ENCODE data around the gene MYRIP. TPM values are rescaled to one million over a fixed set of nuclear protein-coding genes. Genes with fewer than 3 reads are reported as not detected.

The MYRIP gene
- total and polyA plus RNA-seq, 8 donors, result 1.4 to 11.2 (median 7.8) TPM

DNA sequence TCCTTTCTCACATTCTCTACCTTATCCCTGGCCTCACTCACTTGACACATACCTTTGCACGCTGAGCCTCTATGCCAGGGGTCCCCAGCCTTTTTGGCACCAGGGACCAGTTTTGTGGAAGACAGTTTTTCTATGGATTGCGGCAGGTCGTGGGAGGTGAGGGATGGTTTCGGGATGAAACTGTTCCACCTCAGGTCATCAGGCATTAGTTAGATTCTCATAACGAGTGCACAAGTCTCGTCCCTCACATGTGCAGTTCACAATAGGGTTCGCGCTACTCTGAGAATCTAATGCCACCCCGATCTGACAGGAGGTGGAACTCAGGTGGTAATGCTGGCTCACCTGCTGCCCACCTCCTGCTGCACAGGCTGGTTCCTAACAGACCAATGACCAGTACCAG lies 387.6 kb downstream of the MYRIP start:
- H3K36me3 ChIP-seq, result no peaks in the 10 kb centered on the region
- no peak for ATAC-seq
- H3K27me3 ChIP-seq, result no peaks in the 10 kb centered on the region
- H3K4me3 ChIP-seq, result no peak overlapping the region
- no peak for FAIRE-seq
- intact Hi-C loops (cut with DNase I), result no loop called here
- no peaks in the 10 kb centered on the region for H3K9me3 ChIP-seq
- no peaks in the 10 kb centered on the region for H3K4me1 ChIP-seq
- no peak overlapping the region for H3K27ac ChIP-seq
- TF ChIP-seq, protein P1, sequence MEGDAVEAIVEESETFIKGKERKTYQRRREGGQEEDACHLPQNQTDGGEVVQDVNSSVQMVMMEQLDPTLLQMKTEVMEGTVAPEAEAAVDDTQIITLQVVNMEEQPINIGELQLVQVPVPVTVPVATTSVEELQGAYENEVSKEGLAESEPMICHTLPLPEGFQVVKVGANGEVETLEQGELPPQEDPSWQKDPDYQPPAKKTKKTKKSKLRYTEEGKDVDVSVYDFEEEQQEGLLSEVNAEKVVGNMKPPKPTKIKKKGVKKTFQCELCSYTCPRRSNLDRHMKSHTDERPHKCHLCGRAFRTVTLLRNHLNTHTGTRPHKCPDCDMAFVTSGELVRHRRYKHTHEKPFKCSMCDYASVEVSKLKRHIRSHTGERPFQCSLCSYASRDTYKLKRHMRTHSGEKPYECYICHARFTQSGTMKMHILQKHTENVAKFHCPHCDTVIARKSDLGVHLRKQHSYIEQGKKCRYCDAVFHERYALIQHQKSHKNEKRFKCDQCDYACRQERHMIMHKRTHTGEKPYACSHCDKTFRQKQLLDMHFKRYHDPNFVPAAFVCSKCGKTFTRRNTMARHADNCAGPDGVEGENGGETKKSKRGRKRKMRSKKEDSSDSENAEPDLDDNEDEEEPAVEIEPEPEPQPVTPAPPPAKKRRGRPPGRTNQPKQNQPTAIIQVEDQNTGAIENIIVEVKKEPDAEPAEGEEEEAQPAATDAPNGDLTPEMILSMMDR (IDR thresholded peaks at IDR 0.05), result no peak
- DNase-seq, result no peak
- WGBS, 2 donors, result 92 to 97% methylated on average over 9 of the region's 9 CpGs

DNA sequence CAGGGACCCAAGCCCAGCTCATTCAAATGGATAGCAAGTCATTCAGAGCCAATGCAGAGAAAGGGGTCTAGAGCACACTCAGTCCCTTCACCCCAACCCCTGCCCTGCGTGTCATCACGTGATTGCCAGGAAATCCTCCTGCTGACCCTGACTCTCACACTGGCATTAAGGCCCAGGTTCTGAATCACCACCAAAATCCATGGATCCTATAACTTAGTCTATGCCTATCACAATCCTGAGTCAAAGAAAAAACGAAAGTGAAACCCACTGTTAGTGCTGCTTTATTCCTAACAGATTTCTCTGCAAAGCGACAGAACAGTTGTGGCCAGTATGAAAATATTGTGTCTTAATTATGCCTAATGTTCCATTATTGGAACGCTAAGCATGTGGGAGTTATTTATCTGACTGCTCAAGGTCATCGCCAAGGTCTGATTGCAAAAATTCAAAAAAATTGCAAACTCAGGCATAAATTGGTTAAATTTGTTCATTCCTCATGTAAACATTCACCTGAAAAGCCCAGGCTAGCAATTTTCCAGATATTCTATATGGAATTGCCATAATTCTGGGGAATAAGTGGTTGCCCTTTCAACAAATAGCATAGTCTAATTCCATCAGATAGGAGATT lies 391.4 kb downstream of the MYRIP start:
- H3K27me3 ChIP-seq, result no peaks in the 10 kb centered on the region
- TF ChIP-seq, protein P1 (IDR thresholded peaks at IDR 0.05), result no peak
- H3K27ac ChIP-seq, result no peak overlapping the region
- intact Hi-C loops (cut with DNase I), result no loop called here
- H3K36me3 ChIP-seq, result no peaks in the 10 kb centered on the region
- FAIRE-seq (no peak), ATAC-seq (no peak), DNase-seq (no peak)
- H3K4me1 ChIP-seq, result no peaks in the 10 kb centered on the region
- no peak overlapping the region for H3K4me3 ChIP-seq
- no peaks in the 10 kb centered on the region for H3K9me3 ChIP-seq
- WGBS, 2 donors, result 86 to 89% methylated on average over 6 of the region's 6 CpGs

DNA sequence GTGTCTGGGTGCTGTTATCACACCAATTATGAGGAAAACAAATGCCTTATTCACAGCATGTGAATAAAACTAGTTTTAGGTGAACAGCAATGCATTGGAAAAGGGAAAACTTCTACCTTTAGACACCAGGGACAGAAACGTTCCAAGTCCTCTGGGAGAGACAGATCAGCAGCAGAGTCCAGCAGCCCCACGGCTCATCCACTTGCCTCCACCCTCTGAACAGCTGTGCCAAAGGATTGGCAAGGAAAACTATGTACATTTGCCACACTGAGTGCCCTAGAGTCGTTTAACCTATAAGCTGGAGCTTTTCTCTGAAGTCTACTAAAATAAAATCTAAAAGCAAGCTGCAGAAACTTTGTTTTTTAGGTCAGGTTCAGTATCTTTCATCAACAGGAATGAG lies 392.4 kb downstream of the MYRIP start:
- FAIRE-seq (no peak), ATAC-seq (peak in 1 of 4 donors; percentile 54), DNase-seq (no peak)
- Histone ChIP-seq H3K9me3 (no peaks in the 10 kb centered on the region), H3K27me3 (no peaks in the 10 kb centered on the region), H3K36me3 (no peaks in the 10 kb centered on the region), H3K27ac (no peak overlapping the region), H3K4me3 (no peak overlapping the region), H3K4me1 (no peaks in the 10 kb centered on the region)
- intact Hi-C loops (cut with DNase I), result no loop called here
- TF ChIP-seq, protein P1 (IDR thresholded peaks at IDR 0.05), result no peak
- WGBS, 2 donors, result 24 to 31% methylated on average over 3 of the region's 3 CpGs

DNA sequence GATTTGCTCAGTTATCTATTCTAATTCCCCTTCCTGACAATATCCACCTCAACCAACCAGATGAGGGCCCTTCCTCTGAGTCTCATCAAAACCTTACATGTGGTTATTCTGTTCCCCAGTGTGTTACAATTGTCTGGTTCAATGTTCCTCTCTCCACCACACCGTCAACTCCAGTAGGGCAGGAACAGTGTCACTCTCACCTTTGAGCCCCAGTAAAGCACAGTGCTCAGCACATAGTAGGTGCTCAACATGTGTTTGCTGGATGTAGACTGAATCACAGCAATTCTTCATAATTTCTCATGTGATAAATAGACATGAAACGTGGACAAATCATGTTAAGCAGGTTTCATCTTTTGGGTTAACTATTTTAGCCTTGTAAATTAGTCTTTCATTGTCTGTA lies 397.1 kb downstream of the MYRIP start:
- no peak for FAIRE-seq
- 69 to 74% methylated on average over 2 of the region's 2 CpGs for WGBS, 2 donors
- Histone ChIP-seq H3K36me3 (no peaks in the 10 kb centered on the region), H3K4me3 (no peak overlapping the region), H3K9me3 (no peaks in the 10 kb centered on the region), H3K4me1 (no peaks in the 10 kb centered on the region), H3K27ac (no peak overlapping the region), H3K27me3 (no peaks in the 10 kb centered on the region)
- ATAC-seq, result no peak
- TF ChIP-seq, protein P1 (IDR thresholded peaks at IDR 0.05), result no peak
- intact Hi-C loops (cut with DNase I), result no loop called here
- DNase-seq, result no peak

GRCh38 chr3:40207796-40208195 lies 398.4 kb downstream of the MYRIP start:
- intact Hi-C loops (cut with DNase I), result no loop called here
- no peak for FAIRE-seq
- H3K27me3 ChIP-seq, result no peaks in the 10 kb centered on the region
- no peaks in the 10 kb centered on the region for H3K9me3 ChIP-seq
- TF ChIP-seq, protein P1 (IDR thresholded peaks at IDR 0.05), result no peak
- no peak overlapping the region for H3K4me3 ChIP-seq
- no peak for ATAC-seq
- no peak overlapping the region for H3K27ac ChIP-seq
- H3K36me3 ChIP-seq, result no peaks in the 10 kb centered on the region
- DNase-seq, result no peak
- H3K4me1 ChIP-seq, result no peaks in the 10 kb centered on the region

Measured in pancreas (tissue), 10 donors.